Transverse colon (tissue), 3 donors: Measurements from ENCODE around the gene WWOX.

Experiments
- POLR2A ChIP-seq: fragments of 450-650 bp; IDR thresholded peaks from one replicate; pipeline ENCODE4 v1.6.1; 2016; ENCODE audit warnings: antibody characterized with exemption, mild to moderate bottlenecking, moderate library complexity
- TF ChIP-seq, protein P1 (sequence below), 5 experiments: fragments of 200-600 bp in 3 of 5; fragments of 450-650 bp in 2 of 5; sonication (generic) in 3 of 5; IDR thresholded peaks; 1 replicate in 2 of 5; 2 replicates in 3 of 5; pipeline ENCODE4 v1.5.1; 2016 to 2017; ENCODE audit warnings: antibody characterized with exemption in 5 of 5, inconsistent platforms in 3 of 5, mild to moderate bottlenecking in 2 of 5, moderate library complexity in 1 of 5

DNA sequence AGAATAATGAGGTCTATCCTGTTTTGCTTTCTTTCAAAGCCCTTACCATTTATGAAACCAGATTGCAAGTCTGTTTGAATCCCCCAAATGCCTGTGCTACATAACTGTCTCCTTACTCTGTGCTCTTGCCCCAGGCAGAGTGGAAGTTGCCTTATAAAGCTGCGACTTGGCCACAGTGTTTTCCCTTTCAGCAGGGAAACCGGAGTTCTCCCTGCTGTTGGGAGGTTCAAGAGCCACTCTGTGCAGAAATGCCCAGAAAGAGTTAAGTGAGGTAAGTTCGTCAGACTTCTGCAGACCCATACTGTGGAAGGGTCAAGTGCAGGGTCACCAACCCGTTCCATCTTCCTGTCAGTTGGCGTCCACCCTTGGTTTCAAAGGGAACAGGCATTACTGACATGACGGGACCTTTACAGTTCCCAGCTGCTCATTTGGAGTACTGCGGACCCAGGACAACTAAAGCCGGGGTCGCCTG is 508.9 kb downstream of the WWOX start:
- TF ChIP-seq POLR2A = no peak
- TF ChIP-seq, protein P1, sequence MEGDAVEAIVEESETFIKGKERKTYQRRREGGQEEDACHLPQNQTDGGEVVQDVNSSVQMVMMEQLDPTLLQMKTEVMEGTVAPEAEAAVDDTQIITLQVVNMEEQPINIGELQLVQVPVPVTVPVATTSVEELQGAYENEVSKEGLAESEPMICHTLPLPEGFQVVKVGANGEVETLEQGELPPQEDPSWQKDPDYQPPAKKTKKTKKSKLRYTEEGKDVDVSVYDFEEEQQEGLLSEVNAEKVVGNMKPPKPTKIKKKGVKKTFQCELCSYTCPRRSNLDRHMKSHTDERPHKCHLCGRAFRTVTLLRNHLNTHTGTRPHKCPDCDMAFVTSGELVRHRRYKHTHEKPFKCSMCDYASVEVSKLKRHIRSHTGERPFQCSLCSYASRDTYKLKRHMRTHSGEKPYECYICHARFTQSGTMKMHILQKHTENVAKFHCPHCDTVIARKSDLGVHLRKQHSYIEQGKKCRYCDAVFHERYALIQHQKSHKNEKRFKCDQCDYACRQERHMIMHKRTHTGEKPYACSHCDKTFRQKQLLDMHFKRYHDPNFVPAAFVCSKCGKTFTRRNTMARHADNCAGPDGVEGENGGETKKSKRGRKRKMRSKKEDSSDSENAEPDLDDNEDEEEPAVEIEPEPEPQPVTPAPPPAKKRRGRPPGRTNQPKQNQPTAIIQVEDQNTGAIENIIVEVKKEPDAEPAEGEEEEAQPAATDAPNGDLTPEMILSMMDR (IDR thresholded peaks at IDR 0.05) = no peak
